HG03064 (cell line): ENCODE results near the gene ADM5.

Experiments
- ATAC-seq: cut with Tn5 transposase; IDR thresholded peaks from one replicate; pipeline ENCODE4 v1.9.1; 2021; ENCODE audit warnings: low read depth; ENCODE audit not compliant: unreplicated experiment

ADM5 gene

GRCh38 chr19:49689133-49690078 is at the start of gene ADM5:
Gene ADM5, plus strand, starts transcription at chr19:49689594. Its CDS starts 244 bp downstream, at chr19:49689838.
- ATAC-seq = no peak

GRCh38 chr19:49640113-49640898 is 49.1 kb upstream of the ADM5 start, which contains the start of gene RRAS:
Gene RRAS, minus strand, starts transcription at chr19:49640143. Its CDS starts 45 bp downstream, at chr19:49640098.
- peak; percentile 47 for ATAC-seq

- peak; percentile 53 for ATAC-seq
Measured at GRCh38 chr19:49641688-49642491, 47.5 kb upstream of the ADM5 start, which contains the start of gene SCAF1. Gene SCAF1, plus strand, starts transcription at chr19:49642209. Its CDS starts 2,818 bp downstream, at chr19:49645027.

GRCh38 chr19:49642492-49643035 is 46.8 kb upstream of the ADM5 start:
- no peak for ATAC-seq

- no peak for ATAC-seq
Measured at GRCh38 chr19:49643466-49643865, 45.9 kb upstream of the ADM5 start.

- ATAC-seq = no peak
Measured at GRCh38 chr19:49645592-49645991, 43.8 kb upstream of the ADM5 start.

GRCh38 chr19:49645995-49646394 is 43.4 kb upstream of the ADM5 start:
- no peak for ATAC-seq

- ATAC-seq = no peak
Measured at GRCh38 chr19:49646586-49646985, 42.8 kb upstream of the ADM5 start.

- ATAC-seq = no peak
Measured at GRCh38 chr19:49651029-49651819, 38.2 kb upstream of the ADM5 start.

- ATAC-seq = no peak
Measured at GRCh38 chr19:49651820-49652550, 37.4 kb upstream of the ADM5 start.

GRCh38 chr19:49652551-49653465 is 36.6 kb upstream of the ADM5 start:
- ATAC-seq = no peak

GRCh38 chr19:49653466-49653806 is 36.0 kb upstream of the ADM5 start:
- no peak for ATAC-seq

GRCh38 chr19:49654581-49654980 is 34.8 kb upstream of the ADM5 start:
- ATAC-seq = no peak

GRCh38 chr19:49655570-49656455 is 33.6 kb upstream of the ADM5 start:
- no peak for ATAC-seq

- ATAC-seq = no peak
Measured at GRCh38 chr19:49656456-49657109, 32.8 kb upstream of the ADM5 start.

- ATAC-seq = no peak
Measured at GRCh38 chr19:49657493-49658138, 31.8 kb upstream of the ADM5 start.
